Activated T-cell treated with anti-CD3 and anti-CD28 coated beads for 1 hour (primary cell): ENCODE results near the gene ZNF469.
A peak's percentile ranks its signal among the peaks of the same experiment; 100 is the strongest.

Experiments used
- DNase-seq: peaks from one replicate; pipeline ENCODE4 v3.0.0-alpha.2; 2020; ENCODE audit warnings: low read depth

Gene ZNF469

DNA sequence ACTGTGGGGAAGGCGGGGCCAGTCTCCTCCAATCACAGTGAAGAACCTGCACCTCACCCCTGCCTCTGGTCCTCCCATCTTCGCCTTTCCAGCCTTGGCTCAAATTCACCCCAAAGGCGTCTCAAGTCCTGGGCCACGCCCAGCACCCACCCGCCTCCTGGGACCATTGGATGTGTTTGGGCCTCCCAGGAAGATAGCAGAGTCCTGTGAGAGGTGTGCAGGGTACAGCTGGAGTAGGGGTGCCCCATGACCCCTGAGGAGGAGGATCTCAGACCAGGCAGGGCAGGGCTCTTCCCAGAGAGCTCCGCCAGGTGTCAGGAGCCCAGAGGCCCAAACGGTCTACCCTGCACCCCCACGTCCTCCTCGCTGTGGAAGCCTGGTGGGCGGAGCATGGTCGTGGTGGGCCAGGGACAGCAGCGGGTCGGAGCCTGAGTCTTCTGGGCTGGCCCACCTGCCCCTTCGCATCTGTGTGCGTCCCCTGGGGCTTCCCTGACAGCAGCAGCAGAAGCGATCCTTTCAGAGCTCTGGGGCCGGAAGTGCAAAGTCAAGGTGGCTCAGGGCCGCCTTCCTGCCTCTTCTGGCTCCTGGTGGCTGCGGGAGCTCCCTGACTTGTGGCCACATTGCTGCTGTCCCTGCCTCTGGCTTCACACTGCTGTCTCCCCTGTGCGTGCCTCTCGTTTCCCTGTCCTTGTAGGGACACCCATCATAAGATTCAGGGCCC is 34.9 kb upstream of the ZNF469 start:
- DNase-seq: peak; percentile 5

DNA sequence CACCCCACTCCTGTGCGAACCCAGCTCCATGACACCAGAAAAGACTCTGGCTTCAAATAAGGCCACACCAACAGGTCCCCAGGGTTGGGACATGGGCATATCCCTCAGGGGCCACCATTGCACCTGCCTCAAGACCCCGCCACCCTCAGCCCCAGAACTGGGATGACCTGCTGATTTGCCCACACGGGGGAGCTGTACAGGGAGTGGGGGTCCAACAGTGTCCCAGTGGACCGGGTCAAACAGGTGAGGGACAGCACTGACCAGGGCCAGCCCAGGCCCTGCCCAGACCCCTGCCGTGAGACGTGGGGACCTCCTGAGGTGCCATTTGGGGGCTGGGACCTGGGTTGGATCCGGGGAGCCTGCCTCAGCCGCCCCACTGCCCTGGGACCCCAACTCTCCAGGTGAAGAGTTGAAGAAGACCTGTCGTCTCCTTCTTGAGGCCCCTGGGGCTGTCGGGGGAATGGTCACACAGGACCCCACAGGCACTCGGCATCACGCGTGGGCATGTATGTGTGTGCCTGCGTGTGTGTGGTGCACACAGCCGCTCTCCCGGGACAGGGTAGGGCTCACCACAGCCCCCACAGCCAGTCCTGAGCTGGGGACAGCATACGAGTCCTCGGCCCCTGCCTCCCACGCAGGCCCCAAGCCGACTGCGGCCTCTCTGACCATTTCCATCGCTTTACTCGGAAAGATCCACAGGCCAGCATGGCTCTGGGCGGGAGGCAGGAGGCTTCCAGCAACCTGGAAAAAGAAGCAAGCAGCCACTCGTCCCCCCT is 34.2 kb upstream of the ZNF469 start:
- DNase-seq: no peak

GRCh38 chr16:88349153-88349902 is 33.4 kb upstream of the ZNF469 start:
- DNase-seq: no peak

DNA sequence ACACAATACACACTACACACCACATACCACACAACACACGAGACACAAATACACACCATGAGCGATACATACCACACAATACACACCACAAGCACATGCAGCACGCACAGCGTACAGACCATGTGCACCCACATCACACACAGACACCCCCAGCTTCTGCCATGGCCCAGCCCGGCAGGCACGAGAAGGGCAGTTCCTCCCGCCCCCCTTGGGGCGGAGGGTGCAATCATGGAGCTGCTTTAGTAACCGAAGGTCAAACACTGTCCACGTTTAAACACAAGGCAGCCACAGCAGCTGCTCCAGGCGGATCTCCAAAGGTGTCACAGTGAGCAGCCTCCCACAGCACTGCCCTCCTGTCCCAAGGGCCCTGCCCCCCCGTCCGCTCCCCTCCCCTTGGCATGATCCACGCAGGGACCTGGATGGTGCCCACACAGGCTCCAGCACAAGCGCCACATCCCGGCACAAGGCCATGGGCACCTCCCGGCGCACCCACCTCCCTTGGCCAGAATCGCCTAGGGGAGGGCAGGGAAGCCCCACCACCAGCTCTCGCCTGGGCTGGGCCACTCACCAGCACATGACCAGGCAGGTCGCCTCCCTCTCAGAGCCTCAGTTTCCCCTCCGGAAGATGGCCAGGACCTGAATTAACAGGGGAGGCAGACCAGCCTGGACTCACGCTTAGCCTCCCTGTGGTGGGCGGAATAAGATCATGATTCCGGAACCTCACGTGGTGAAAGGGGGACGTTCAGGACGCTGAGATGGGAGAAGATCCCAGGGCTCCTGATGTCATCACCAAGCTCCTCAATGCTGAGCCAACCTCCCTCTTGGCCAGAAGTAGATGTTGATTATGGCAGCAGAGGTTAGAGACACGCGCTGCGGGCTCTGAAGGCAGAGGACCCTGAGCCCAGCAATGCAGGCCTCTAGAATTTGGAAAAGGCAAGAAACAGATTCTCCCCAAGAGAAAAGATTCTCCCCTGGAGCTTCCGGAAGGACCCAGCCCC is 32.6 kb upstream of the ZNF469 start:
- DNase-seq: no peak

- DNase-seq: no peak
Observed at GRCh38 chr16:88350922-88351321, 31.8 kb upstream of the ZNF469 start.

DNA sequence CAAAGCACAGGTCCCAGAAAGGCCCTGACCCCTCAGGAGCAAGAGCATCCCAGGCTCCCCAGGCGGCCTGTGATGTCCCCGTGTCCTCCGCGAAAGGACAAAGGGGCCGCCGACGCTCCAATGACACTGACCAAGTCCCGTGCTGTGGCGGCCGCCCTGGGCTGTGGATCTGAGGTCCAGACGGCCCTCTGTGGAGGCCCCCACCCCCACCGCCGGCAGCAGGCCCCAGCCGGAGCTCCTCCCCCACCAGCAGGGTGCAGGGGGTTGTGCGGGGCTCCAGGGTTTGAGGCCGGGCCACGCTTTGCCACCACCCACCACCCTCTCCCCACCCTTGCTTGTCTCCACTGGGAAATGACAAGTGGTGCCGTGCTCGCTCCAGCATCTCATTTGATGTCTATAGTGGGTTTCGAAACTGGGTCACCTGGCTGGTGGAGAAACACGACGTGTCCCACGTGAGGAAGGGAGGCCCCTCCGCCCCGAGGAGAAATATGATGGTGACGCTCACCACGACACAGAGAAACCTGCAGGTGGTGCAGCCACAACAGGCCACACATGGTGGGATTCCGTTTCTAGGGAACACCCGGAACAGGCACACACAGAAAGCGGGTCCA is 31.2 kb upstream of the ZNF469 start:
- DNase-seq: no peak

GRCh38 chr16:88352261-88353200 is 30.2 kb upstream of the ZNF469 start:
- no peak for DNase-seq

DNA sequence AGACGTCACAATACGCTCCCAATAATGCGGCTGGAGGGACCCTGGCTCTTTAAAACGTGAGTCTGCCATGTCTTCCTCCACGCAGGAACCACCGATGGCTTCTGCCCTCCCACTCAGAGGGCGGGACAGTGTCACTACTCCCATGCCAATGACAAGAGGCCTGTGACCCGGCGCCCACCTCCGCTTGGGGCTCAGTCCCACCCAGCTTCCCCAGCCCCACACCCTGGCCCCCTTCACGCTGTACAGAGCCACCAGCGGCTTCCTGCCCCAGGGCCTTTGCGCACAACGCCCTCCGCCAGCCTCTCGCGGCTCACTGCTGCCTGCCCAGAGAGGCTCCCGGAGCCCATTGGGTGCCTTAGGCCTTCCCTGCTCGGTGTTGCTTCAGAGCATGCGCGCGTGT is 29.5 kb upstream of the ZNF469 start:
- no peak for DNase-seq

DNA sequence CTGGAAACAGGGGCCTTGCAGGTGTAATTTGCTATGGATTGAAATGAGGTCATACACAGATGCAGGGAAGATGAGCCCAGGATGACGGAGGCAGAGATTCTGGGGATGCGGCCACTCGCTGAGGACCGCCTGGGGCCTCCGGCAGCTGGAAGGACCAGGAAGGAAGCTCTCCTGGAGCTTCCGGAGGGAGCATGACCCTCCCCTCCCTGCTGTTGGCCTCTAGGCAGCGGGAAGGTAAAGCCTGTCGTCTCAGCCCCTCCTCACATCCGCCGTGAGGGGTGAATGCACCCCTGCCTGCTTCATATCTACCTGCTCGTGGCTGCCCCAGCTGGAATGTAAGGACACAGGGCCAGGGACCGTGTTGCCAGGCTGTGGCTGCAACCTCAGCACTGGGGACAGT is 29.1 kb upstream of the ZNF469 start:
- DNase-seq: no peak

- no peak for DNase-seq
Observed at GRCh38 chr16:88354229-88355092, 28.3 kb upstream of the ZNF469 start.

DNA sequence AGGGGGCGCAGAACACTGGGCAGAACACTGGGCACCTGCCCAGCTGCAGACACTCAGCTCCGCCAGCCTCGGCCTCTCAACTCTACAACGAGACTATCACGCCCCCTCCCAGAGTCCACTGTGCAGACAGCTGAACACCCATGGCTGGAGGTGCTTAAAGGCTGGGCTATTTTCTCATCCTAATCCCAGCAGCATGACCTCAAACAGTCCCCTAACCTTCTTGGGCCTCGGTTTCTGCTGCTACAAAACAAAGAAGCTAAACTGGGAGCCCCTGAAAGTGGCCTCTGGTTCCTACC is 27.7 kb upstream of the ZNF469 start:
- no peak for DNase-seq

DNA sequence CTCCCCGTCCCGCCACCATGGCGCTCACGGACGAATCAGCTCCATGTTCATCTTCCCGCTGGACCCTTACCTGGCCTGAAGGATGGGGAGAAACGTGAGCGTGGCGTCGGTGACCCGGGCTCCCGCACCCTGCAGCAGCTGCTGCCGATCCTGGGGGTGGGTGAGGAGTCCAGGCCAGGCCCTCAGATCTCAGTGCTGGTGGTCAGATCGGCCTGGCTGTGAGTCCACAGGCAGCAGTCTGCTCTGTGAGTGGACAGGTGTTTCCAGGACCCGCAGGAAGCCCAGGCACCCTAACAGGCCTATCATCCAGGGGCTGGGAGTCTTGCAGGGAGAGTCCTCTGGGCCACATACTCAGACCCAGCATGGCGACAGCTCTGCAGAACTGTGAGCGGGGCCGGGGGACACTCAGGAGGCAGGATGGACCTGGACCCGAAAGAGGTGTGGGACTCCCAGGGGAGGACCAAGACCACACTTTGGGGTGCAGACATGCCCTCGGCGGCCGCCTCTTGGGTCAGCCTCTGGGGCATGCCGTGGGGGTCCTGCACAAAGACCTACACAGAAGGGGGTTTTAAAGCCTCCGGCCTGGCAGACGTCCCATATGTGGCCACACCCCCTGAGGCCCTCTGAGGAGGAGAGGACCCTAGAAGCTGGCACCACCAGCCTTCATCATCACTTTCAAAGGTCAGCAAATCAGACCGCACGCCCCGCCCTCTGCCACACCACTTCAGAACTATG is 27.2 kb upstream of the ZNF469 start:
- DNase-seq: no peak

DNA sequence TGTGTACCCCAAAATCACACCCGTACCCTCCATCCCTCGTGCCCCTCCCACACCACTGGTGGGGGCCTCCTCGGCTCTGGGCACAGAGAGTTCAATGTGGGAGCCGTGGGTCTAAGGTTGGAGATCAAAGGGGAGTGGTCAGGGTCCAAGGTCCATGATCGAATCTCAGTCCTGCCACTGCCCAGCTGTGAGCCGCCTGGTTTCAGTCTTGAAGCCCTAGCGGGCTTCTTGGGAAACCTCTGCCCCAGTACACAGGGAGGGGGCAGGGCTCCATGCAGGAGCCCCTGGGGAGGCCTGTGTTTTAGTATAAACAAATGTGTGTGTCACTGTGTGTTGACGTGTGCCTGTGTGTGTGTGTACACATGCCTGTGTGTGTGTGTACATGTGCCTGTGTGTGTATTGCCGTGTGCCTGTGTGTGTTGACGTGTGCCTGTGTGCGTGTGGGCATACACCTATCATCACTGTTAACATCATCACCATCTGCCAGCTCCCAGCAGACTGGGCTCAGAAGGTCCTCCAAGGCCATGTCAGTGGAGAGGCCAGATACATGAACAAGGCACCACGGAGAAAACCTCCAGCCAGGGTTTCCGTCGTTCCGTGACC is 26.5 kb upstream of the ZNF469 start:
- DNase-seq: no peak

DNA sequence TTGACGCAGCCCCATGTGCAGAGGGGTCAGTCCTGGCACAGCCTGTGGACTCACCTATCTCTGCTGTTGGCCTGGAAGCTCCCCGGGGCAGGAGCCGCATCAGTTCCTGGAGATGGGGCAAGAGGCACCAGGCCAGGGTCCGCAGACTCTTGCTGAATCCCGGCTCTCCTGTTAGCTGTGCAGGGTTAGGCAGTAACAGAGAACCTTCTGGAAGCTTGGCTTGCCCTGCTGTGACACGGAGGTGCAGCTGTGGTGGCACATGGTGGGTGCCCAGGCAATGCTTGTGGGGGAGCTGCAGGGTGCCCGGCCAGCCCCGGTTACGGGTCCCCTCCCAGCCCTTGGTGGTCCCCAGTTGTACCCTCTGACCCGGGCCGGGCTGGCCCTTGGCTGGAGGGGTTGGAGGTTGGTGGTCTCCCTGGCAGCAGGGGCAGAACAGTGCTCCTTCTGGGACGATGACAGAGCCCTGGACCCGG is 26.0 kb upstream of the ZNF469 start:
- DNase-seq: no peak

DNA sequence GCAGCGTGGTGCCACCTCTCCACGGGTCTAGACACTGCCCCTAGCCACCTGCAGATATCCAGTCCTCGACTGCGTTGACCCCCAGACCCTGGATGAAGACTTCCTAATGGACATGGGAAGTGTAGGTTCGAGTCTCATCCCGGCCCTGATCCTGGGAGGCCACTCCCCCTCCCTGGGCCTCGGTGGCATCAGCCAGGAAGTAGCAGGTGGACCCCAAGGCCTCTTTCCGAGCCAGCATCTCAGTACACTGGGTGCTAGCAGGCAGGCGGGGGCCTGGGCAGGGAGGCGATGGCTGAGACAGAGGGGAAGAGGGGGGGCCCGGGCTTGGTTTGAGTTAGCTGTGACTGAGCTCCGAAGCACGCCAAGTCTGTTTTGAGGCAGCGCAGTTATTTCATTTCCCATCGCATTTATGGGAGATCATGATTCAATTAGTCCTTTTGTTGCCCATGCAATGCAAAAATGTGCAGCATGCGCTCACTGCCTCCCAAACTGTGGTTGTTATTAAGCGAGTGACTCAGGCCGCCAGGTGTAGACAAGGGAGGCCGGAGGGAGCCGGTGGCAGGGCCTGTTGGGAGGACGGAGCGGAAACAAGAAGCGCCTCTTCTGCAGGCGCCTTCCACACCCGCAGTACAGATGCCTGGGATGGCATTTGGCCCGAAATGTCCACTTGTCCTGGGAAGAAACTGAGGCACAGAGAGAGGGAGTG is 25.3 kb upstream of the ZNF469 start:
- no peak for DNase-seq

GRCh38 chr16:88358023-88358420 is 24.7 kb upstream of the ZNF469 start:
- DNase-seq: no peak

- DNase-seq: no peak
Observed at GRCh38 chr16:88359008-88359407, 23.8 kb upstream of the ZNF469 start.
